ENCODE results near the gene PTGIS.

PTGIS gene

GRCh38 chr20:49496553-49497397 lies 71.2 kb downstream of the PTGIS start:
- no peak for DNase-seq (ENCODE audit: low read depth in 2 of 2)

GRCh38 chr20:49496043-49496442 lies 71.9 kb downstream of the PTGIS start:
- no peak for DNase-seq (ENCODE audit: low read depth in 2 of 2)

DNA sequence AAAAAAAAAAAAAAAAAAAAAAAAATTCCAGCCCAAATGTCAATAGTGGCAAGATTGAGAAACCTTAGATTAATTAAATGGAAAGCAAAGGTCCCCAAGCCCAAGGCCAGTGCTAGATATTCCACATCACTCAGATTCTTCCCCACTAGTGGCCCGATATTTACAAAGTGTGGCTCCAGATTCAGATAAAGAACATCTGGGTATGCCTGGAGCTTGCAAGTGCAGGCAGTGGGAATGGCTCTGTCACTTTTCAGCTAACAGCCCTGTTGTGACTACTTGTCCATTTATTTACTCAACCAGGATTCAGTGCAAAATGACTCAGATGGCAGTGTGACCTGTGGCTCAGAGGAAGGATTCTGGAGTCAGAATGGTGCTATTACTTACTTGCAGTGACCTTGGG lies 77.2 kb downstream of the PTGIS start:
- DNase-seq (ENCODE audit: low read depth in 2 of 2): no peak

DNA sequence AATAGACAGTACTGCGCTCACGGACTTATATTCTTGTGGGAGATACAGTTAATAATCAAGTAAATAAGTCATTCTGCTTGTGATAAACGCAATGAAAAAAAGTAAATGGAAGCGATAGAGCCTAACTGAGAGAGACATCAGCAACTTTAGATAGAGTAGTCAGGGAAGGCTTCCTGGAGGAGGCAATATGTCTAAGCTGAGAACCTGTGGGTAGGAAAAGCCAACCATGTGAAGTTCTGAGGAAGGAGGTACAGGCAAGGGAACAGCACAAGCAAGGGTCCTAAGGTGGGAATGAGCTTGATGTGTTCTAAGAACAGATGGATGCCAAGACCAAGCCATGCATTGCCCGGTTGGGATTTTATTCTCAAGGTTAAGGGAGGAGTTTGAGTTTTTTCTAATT lies 78.2 kb downstream of the PTGIS start:
- no peak for DNase-seq (ENCODE audit: low read depth in 2 of 2)

- no peak for DNase-seq (ENCODE audit: low read depth in 2 of 2)
These were observed 81.9 kb downstream of the PTGIS start for GRCh38 chr20:49486064-49486463.

GRCh38 chr20:49485563-49485962 lies 82.4 kb downstream of the PTGIS start:
- no peak for DNase-seq (ENCODE audit: low read depth in 2 of 2)

DNA sequence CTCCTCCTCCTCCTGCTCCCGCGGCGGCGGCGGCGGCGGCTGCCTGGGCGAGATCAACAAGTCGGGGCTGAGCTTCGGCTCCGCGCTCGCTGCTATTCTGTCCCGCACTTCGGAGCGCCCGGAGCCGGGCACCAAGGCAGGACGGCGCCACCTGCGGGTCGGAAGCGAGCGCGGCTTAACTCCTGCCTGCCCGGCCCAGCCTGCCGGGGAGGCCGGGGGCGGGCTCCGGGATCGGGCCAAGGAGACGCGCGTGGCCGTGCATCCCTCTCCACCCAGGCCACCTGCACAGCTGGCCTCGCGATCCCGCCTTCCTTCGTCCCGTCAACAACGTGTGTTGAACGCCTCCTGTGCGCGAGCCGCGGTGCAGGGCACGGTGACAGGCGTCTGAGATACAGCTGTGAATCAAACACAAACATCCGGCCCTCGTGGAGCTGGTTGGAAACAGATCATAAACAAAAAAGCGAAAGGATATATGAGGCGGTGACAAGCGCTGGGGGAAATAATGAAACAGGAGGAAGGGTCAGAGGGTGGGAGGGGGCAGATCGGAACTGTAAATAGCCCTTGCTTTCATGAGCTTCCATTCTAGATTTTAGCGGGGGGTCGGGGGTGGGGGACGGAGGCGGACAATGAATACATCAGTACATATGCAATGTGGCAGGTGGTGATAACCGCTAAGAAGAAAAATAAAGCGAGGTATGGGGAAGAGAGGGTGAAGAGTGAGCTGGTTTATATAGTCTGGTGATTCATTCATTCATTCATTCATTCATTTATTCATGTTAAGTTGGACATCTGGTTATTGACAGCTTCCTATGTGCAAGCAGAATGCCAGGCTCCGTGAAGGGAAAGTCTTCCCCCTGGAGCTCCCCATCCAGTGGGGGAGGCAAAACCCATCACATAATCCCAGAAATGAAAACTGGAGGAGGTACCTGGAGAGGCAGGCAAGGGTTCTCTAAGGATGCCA lies 83.5 kb downstream of the PTGIS start:
- DNase-seq (ENCODE audit: low read depth in 2 of 2): peak; percentile 54 to 60

DNA sequence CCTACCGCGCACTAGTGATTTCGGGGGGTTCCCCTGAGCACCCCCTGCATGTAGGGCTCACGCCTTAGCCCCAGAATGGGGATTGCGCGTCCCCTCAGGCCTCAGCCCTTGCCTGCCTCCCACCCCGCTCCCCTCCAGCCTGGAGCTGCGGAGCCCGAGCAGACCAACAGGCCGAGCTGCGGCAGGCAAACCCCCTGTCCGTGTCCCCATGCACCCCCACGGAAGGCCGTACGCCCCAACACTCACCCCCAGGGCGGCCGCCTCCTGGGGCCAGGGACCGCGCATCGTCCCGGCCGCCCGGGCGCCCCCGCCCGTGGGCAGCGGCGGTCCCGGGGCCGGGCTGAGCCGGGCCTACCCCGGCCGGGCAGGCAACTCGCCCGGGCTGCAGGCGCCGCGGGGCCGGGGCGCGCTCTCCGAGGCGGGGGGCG lies 84.2 kb downstream of the PTGIS start:
- no peak for DNase-seq (ENCODE audit: low read depth in 2 of 2)

DNA sequence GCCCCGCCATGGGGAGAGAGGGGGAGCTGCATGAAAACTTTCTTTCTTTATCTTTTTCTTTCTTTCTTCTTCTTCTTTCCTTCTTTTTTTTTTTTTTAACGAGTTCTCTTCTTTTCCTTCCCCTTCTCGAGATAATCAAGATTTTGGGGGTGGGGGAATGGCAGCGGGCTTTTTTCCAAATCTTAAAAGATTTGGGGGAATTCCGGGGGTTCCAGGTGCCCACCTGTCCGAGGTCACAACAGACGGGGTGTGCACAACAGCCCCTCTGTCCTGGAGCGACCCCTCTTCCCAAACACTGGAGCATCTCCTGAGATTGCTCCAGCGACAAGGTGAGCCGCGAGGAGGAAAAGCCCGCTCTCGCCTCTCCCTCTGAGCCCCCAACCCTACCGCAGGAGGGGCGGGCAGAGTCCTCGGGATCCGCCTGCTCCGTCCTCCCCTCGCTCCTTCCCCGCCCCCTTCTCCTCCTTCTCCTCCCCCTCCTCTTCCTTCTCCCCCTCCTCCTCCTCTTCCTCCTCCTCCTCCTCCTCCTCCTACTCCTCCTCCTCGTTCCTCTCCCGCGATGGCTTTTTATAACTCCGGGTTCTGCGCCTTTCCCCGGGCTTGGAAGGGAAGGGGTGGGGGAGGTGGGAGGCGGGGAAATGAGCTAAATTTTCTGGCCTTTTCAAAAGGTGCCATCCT lies 84.8 kb downstream of the PTGIS start:
- DNase-seq (ENCODE audit: low read depth in 2 of 2): no peak

DNA sequence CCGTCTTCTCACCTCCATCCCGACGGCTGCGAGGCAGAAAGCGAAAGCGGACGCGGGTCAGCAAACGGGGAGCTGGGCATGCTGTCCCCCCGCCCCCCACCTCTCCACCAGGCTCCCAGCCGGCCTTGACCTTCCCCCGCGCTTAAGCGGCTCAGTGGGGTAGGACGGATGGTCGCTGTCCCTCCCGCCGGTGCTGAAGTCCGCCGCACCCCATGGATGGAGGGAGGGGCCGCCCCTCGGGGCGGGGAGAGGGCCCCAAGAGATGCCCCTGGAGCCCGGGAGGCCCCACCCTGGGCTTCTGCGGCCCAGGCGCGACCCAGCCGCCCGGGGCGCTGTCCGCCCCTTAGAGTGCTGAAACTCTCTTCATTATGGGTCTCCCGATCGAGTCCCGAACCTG lies 85.3 kb downstream of the PTGIS start, which contains the start of gene KCNB1:
Gene KCNB1, minus strand, starts transcription at position 48 of the 397 bp plus-strand sequence. CDS start 188 bp downstream, outside the sequence.
- peak; percentile 19 to 20 for DNase-seq (ENCODE audit: low read depth in 2 of 2)

DNA sequence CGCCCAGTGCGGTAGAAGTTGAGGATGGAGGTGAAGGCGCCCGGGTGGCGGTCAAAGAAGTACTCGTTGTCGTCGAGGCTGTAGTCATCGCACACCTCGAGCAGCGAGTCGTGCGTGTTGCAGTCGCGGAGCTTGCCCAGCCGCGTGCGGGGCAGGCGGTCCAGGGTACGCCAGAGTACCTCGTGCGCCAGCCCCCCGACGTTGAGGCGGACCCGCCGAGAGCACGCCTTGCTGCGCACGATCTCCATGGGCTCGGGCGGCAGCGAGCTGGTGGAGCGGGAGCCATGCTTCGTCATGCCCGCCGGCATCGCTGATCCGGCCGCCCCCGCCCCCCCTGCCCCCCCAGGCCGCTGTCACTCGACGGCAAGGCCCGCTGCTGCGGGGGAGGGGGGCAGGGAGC lies 85.8 kb downstream of the PTGIS start:
- DNase-seq (ENCODE audit: low read depth in 2 of 2): no peak

GRCh38 chr20:49481116-49481515 lies 86.8 kb downstream of the PTGIS start:
- no peak for DNase-seq (ENCODE audit: low read depth in 2 of 2)

GRCh38 chr20:49480236-49480635 lies 87.7 kb downstream of the PTGIS start:
- no peak for DNase-seq (ENCODE audit: low read depth in 2 of 2)

- DNase-seq (ENCODE audit: low read depth in 2 of 2): no peak
These were observed 88.2 kb downstream of the PTGIS start for GRCh38 chr20:49479785-49480184.

DNA sequence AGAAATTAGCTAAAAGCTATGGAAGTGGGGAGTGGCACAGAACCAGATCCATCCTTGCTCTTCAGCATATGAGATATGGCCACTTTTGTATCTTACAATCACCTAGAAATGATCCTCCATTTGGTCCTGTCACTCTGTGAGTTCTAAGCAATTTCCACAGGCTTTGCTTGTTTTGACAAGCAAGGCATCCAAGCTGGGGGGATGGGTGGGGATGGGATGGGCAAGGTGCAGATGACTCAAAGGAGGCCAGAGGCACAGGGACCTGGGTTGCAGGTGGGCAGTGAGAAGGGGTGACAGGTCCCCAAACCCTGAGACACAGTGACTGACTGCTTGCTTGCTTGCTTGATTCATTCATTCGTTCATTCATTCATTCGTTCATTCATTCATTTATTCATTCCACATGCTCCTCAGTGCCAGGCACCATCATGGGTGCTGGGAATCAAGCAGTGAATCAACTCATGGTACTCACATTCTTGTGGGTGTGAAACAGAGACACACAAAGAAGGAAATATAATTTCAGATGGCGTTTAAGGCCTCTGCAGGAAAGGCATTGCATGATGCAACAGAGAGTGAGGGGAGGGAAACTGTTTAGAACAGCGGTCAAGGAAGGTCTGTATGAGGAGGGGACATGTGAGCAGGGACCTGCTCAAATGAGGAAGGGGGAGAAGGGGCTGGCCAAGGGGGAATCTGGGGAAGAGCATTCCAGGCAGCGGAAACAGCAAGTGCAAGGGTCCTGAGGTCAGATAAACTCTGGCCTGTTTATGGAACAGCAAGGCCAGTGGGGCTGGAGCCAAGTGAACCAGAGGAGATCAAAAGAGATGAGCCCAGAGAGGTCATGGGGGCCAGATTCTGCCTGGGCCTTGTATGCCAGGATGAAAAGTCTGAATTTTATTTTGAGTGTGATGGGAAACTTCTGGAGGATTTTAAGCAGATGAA lies 88.9 kb downstream of the PTGIS start:
- DNase-seq (ENCODE audit: low read depth in 2 of 2): no peak

- DNase-seq (ENCODE audit: low read depth in 2 of 2): no peak
These were observed 89.7 kb downstream of the PTGIS start for GRCh38 chr20:49478266-49478665.

DNA sequence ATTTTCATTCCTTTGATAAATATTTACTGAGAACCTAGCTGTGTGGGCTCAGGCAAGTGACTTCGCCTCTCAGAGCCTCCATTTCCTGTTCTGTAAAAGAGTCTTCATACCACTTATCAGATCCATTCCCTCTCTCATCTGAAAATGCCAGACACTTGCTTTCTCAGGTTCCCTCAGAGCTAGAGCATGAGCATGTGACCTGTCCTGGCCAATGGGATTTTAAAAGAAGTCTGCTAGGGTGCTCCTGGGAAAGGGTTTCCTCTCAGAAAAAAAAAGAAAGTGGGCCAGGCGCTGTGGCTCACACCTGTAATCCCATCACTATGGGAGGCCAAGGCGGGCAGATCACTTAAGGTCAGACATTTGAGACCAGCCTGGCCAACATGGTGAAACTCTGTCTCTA lies 90.7 kb downstream of the PTGIS start:
- no peak for DNase-seq (ENCODE audit: low read depth in 2 of 2)

GRCh38 chr20:49476016-49476355 lies 92.0 kb downstream of the PTGIS start:
- no peak for DNase-seq (ENCODE audit: low read depth in 2 of 2)

- no peak for DNase-seq (ENCODE audit: low read depth in 2 of 2)
These were observed 92.5 kb downstream of the PTGIS start for GRCh38 chr20:49475292-49476015.

DNA sequence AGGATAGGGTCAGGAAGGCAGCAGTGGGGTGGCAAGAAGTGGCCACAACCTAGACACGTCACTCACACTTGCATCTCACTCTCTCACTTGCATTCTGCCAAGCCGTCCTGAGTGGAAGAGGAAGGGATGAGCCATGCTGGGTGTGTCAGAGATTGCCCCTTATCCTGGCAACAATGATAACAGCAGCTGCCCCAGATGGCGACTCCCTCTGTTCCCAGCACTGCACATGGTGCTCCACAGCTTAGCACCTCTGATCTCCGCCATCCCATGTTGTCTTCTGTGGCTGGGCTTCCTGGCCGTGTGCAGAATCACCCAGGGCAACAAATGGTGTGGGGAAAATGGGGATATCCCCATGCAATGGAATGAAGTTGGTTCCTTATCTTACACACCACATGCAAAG lies 96.5 kb downstream of the PTGIS start:
- DNase-seq (ENCODE audit: low read depth in 2 of 2): no peak
